Measurements from ENCODE around the gene WDR26.

DNA sequence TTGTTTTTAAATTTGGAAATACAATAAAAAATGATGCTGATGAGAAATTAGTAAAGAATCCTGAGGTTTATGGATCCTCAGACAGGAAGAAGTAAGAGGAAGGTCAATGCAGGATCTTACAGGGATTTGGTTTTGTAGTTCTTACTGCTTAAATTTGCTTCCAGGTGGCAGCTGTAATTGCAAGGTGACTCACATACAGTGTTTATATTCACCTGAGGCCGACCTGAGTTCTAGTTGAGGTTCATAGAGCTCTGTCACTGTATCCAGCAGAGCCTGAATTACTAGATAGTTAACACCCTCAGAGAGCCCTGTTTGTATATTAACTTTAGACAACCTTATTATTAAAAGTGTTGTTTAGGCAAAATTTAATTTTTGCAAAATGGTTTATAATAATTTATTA is 1.4 kb upstream of the WDR26 start:
- TF ChIP-seq, protein P1, sequence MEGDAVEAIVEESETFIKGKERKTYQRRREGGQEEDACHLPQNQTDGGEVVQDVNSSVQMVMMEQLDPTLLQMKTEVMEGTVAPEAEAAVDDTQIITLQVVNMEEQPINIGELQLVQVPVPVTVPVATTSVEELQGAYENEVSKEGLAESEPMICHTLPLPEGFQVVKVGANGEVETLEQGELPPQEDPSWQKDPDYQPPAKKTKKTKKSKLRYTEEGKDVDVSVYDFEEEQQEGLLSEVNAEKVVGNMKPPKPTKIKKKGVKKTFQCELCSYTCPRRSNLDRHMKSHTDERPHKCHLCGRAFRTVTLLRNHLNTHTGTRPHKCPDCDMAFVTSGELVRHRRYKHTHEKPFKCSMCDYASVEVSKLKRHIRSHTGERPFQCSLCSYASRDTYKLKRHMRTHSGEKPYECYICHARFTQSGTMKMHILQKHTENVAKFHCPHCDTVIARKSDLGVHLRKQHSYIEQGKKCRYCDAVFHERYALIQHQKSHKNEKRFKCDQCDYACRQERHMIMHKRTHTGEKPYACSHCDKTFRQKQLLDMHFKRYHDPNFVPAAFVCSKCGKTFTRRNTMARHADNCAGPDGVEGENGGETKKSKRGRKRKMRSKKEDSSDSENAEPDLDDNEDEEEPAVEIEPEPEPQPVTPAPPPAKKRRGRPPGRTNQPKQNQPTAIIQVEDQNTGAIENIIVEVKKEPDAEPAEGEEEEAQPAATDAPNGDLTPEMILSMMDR (IDR thresholded peaks at IDR 0.05), result no peak
- no peak for TF ChIP-seq POLR2A (IDR thresholded peaks at IDR 0.05)

All from testis (tissue), 2 donors.